ENCODE results near the gene ZBTB9.

GRCh38 chr6:33406126-33406525, 48.2 kb upstream of the ZBTB9 start:
- TF ChIP-seq POLR2A (IDR thresholded peaks at IDR 0.05; ENCODE audit: low read length) (no peak), GATA1 (IDR thresholded peaks at IDR 0.05; ENCODE audit: low read depth, low read length) (no peak)
